Left colon (tissue), 2 donors: ENCODE data around the gene ULBP3. TPM values are rescaled to one million over a fixed set of nuclear protein-coding genes. Genes with fewer than 3 reads are reported as not detected.
A peak's percentile ranks its signal among the peaks of the same experiment; 100 is the strongest.

Experiments
- ATAC-seq: fragments of 200-7000 bp; cut with Tn5 transposase; one replicate; pipeline ENCODE4 v1.9.1; 2020; ENCODE audit warnings: mild to moderate bottlenecking, moderate library complexity
- DNase-seq, 2 donors: peaks; one replicate each; pipeline ENCODE4 v3.0.0-alpha.2; 2020
- intact Hi-C, 2 donors: fragments of 100-400 bp; cut with DNase I in 1 of 2; cut with micrococcal nuclease in 1 of 2; formaldehyde crosslinking; loops; one replicate each; pipeline versions ENCODE4 v1.11.2 to v1.14.0; 2022; cut with DNase I, micrococcal nuclease
- total RNA-seq, 2 donors: library from RNA; stranded (reverse); fragmentation: NEBNext Ultra II Directional; extraction: Animal tissue kit (Norgen Biotek cat#: 25700); gene quantifications; one replicate each; pipeline ENCODE4 v1.2.1, GENCODE V29; 2021
- donor health status: DM: no; HTN: no; CAD: no.
- donor health status: DM: yes; HTN: yes; CAD: no.

The ULBP3 gene
- total RNA-seq, 2 donors from 2014 or later: 1.2 to 1.5 TPM

GRCh38 chr6:150053450-150053849 lies 15.5 kb downstream of the ULBP3 start:
- DNase-seq: no peak
- ATAC-seq: no peak
- intact Hi-C loops: no loop called here

DNA sequence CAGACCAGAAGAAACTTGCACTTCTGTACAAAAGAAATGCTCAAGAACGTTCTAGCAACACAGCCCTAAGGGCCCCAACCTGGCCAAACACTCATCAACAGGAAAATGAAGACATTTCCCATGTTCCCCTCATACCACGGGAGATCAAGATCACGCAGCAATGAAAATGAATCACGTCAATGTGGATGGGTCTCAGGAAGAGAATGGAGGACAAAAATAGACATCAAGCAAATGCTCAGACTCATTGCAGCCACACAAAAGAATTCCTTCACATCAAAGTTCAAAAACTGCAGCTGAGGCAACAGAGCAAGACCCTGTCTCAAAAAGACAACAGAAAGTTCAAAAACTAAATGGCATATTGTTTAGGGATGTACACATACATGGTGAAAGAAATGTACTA lies 18.1 kb downstream of the ULBP3 start:
- intact Hi-C loops: no loop called here
- DNase-seq: no peak
- no peak for ATAC-seq

DNA sequence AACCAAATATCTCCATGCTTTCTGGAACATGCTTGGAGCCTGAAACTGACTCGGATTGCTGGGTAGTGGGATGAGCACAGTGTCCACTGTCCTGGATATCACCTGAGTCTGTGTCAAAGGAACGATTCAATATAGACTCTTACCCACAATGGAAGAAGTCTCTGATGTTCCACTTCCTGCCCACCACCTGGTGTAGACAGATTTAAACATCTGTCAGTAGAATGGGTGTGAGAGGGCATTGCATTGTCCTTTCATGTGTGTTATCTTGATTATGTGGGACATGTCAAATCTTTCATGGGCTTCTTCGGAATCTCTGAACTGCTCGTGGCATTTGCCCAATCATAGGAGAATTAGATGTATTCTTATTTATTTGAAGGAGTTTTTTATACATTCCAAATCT lies 20.8 kb downstream of the ULBP3 start:
- ATAC-seq (no peak), DNase-seq (no peak)
- intact Hi-C loops: no loop called here

DNA sequence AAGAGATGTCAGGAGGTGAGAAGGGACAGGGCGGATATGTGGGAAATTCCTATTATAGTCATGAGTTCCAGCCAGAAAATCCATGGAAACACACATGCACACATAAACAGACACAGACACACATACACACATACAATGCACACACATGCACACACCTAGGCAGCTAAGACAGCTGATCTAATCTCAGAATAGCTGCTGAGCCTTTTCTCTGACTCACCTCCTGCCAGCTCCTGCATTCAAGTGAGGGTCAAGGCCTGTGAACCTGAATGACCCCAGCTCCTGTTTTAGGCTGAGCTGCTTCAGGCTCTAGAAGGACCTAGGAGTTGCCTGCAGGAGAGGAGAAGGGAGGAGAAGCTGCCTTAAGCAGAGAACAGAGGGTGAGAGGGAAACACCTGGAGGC lies 22.0 kb downstream of the ULBP3 start:
- no peak for ATAC-seq
- intact Hi-C loops: no loop called here
- no peak for DNase-seq

DNA sequence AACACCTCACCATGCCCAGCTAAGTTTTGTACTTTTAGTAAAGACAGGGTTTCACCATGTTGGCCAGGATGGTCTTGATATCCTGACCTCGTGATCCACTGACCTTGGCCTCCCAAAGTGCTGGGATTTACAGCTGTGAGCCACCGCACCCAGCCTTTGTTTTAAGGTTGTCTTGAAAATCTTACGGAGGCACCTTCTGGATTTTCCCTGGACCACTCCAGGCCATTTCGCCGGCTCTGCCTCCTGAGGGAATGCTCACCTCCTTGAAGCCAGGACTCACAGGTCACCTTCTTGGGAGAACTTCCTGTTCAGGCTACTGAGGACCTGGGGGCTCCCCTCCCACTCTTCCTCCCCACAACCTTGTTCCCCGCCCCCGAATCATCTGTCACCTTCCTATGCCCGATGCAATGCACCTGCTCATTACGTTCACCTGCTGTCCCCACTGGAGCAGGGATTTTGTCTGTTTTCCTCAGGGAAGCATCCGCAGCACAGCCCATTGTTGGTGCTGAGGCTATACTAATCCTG lies 24.2 kb downstream of the ULBP3 start:
- DNase-seq: no peak
- ATAC-seq: no peak
- intact Hi-C loops: no loop called here

- intact Hi-C loops: no loop called here
- DNase-seq (no peak), ATAC-seq (no peak)
Measured at GRCh38 chr6:150043501-150044412, 25.2 kb downstream of the ULBP3 start.

GRCh38 chr6:150043096-150043495 lies 25.8 kb downstream of the ULBP3 start:
- no peak for DNase-seq
- ATAC-seq: no peak
- intact Hi-C loops: no loop called here

- intact Hi-C loops: loop anchor here in 1 of 2 donors (10.0 kb wide), 1 partner anchor 204 kb away; no protein-coding TSS in a partner anchor
- DNase-seq (no peak), ATAC-seq (no peak)
Measured at GRCh38 chr6:150038202-150039062, 30.5 kb downstream of the ULBP3 start.

- no peak for ATAC-seq
- intact Hi-C loops: loop anchor here in 1 of 2 donors (10.0 kb wide), 1 partner anchor 203 kb away; no protein-coding TSS in a partner anchor
Measured at GRCh38 chr6:150037526-150038201, 31.3 kb downstream of the ULBP3 start.

GRCh38 chr6:150036081-150036480 lies 32.8 kb downstream of the ULBP3 start:
- ATAC-seq: no peak
- DNase-seq: no peak
- intact Hi-C loops: loop anchor here in 1 of 2 donors (10.0 kb wide), 1 partner anchor 201 kb away; no protein-coding TSS in a partner anchor

More at GRCh38 chr6:150037526-150038201, 31.3 kb downstream of the ULBP3 start:
- DNase-seq: no peak

- no peak for ATAC-seq
- no peak for DNase-seq
- intact Hi-C loops: loop anchor here in 1 of 2 donors (10.0 kb wide), 1 partner anchor 198 kb away; no protein-coding TSS in a partner anchor
Measured at GRCh38 chr6:150033207-150033771, 35.6 kb downstream of the ULBP3 start.

- intact Hi-C loops: loop anchor here in 1 of 2 donors (10.0 kb wide), 1 partner anchor 198 kb away; no protein-coding TSS in a partner anchor
- ATAC-seq (no peak), DNase-seq (no peak)
Measured at GRCh38 chr6:150032598-150032997, 36.3 kb downstream of the ULBP3 start.

GRCh38 chr6:150030611-150031010 lies 38.3 kb downstream of the ULBP3 start:
- intact Hi-C loops: loop anchor here in 1 of 2 donors (10.0 kb wide), 1 partner anchor 196 kb away; no protein-coding TSS in a partner anchor
- no peak for DNase-seq
- ATAC-seq: no peak

DNA sequence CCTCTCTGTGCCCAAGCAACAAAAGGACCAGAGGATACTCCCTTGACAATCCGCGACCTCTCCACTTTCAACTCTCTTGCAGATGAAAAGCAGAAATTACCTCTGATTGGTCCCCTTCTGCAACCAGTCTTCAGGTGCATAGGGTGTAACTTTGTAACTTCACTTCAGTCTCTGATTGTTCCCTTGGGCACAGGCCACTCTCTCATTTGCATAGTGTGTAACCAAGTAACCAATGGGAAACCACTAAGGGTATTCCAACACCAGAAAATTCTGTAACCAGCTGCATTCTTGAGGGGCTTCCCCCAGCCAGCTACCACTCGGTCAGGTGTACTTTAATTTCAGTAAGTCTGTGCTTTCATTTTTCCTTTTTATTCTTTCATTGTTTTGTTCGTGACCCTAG lies 39.2 kb downstream of the ULBP3 start:
- intact Hi-C loops: loop anchor here in 1 of 2 donors (10.0 kb wide), 1 partner anchor 195 kb away; no protein-coding TSS in a partner anchor
- no peak for ATAC-seq
- DNase-seq: no peak

GRCh38 chr6:150029276-150029675 lies 39.6 kb downstream of the ULBP3 start:
- DNase-seq: no peak
- intact Hi-C loops: no loop called here
- no peak for ATAC-seq

GRCh38 chr6:150028799-150029198 lies 40.1 kb downstream of the ULBP3 start:
- intact Hi-C loops: no loop called here
- ATAC-seq (peak; percentile 77), DNase-seq (peak; percentile 61 to 89)

GRCh38 chr6:150027806-150028565 lies 40.9 kb downstream of the ULBP3 start:
- no peak for ATAC-seq
- DNase-seq: no peak
- intact Hi-C loops: no loop called here
